Measurements from ENCODE around the gene DICER1.

Gene DICER1

GRCh38 chr14:95065411-95065810 is 91.9 kb downstream of the DICER1 start:
- Histone ChIP-seq H3K36me3 (ENCODE audit: control insufficient read depth in 4 of 4, insufficient read depth in 4 of 4, low read length in 3 of 4) (no peaks in the 10 kb centered on the region), H3K9me3 (ENCODE audit: control extremely low read depth in 1 of 5, control insufficient read depth in 4 of 5, insufficient read depth in 2 of 5, low read depth in 1 of 5, low read length in 4 of 5) (no peaks in the 10 kb centered on the region), H3K27me3 (replicated peaks in 2 of 5; ENCODE audit: control insufficient read depth in 4 of 5, insufficient read depth in 5 of 5, low read length in 4 of 5) (peaks cover 0 to 5% (median 0%) of the 10 kb centered on the region in 5 experiments), H3K4me1 (ENCODE audit: control extremely low read depth in 1 of 4, control insufficient read depth in 4 of 4, insufficient read depth in 4 of 4, low read length in 3 of 4) (no peaks in the 10 kb centered on the region), H3K4me3 (ENCODE audit: control insufficient read depth in 1 of 7, extremely low read depth in 1 of 7, insufficient read depth in 4 of 7, low read depth in 2 of 7, low read length in 6 of 7) (no peak overlapping the region), H3K27ac (ENCODE audit: insufficient read depth in 1 of 2, low read depth in 1 of 2, low read length in 2 of 2, poor library complexity in 1 of 2, severe bottlenecking in 2 of 2) (no peak overlapping the region)
- WGBS (ENCODE audit: insufficient coverage): 88% methylated on average over 1 of the region's 2 CpGs
- ChIA-PET CTCF (interaction anchor here (0.6 kb wide), 2 partner anchors 657 to 789 kb away, joined by 3 read pairs; no protein-coding TSS in a partner anchor), POLR2A (no interaction called here)
- DNase-seq: no peak

GRCh38 chr14:95064734-95065133 is 92.6 kb downstream of the DICER1 start:
- H3K27ac ChIP-seq (ENCODE audit: insufficient read depth in 1 of 2, low read depth in 1 of 2, low read length in 2 of 2, poor library complexity in 1 of 2, severe bottlenecking in 2 of 2): no peak overlapping the region
- no peaks in the 10 kb centered on the region for H3K4me1 ChIP-seq (ENCODE audit: control extremely low read depth in 1 of 4, control insufficient read depth in 4 of 4, insufficient read depth in 4 of 4, low read length in 3 of 4)
- H3K27me3 ChIP-seq (replicated peaks in 2 of 5; ENCODE audit: control insufficient read depth in 4 of 5, insufficient read depth in 5 of 5, low read length in 4 of 5): peaks cover 0 to 5% (median 0%) of the 10 kb centered on the region in 5 experiments
- no peaks in the 10 kb centered on the region for H3K36me3 ChIP-seq (ENCODE audit: control insufficient read depth in 4 of 4, insufficient read depth in 4 of 4, low read length in 3 of 4)
- no peak overlapping the region for H3K4me3 ChIP-seq (ENCODE audit: control insufficient read depth in 1 of 7, extremely low read depth in 1 of 7, insufficient read depth in 4 of 7, low read depth in 2 of 7, low read length in 6 of 7)
- 100% methylated on average over 1 of the region's 2 CpGs for WGBS (ENCODE audit: insufficient coverage)
- H3K9me3 ChIP-seq (ENCODE audit: control extremely low read depth in 1 of 5, control insufficient read depth in 4 of 5, insufficient read depth in 2 of 5, low read depth in 1 of 5, low read length in 4 of 5): no peaks in the 10 kb centered on the region
- ChIA-PET CTCF (interaction anchor here (0.6 kb wide), 1 partner anchor 657 kb away, joined by 3 read pairs; no protein-coding TSS in a partner anchor), POLR2A (no interaction called here)
- no peak for DNase-seq

GRCh38 chr14:95064256-95064655 is 93.1 kb downstream of the DICER1 start:
- POLR2A ChIA-PET: no interaction called here
- CTCF ChIA-PET: no interaction called here

GRCh38 chr14:95063391-95063790 is 93.9 kb downstream of the DICER1 start:
- Histone ChIP-seq H3K9me3 (ENCODE audit: control extremely low read depth in 1 of 5, control insufficient read depth in 4 of 5, insufficient read depth in 2 of 5, low read depth in 1 of 5, low read length in 4 of 5) (no peaks in the 10 kb centered on the region), H3K27ac (ENCODE audit: insufficient read depth in 1 of 2, low read depth in 1 of 2, low read length in 2 of 2, poor library complexity in 1 of 2, severe bottlenecking in 2 of 2) (no peak overlapping the region), H3K4me1 (ENCODE audit: control extremely low read depth in 1 of 4, control insufficient read depth in 4 of 4, insufficient read depth in 4 of 4, low read length in 3 of 4) (no peaks in the 10 kb centered on the region), H3K36me3 (ENCODE audit: control insufficient read depth in 4 of 4, insufficient read depth in 4 of 4, low read length in 3 of 4) (no peaks in the 10 kb centered on the region), H3K27me3 (replicated peaks in 2 of 5; ENCODE audit: control insufficient read depth in 4 of 5, insufficient read depth in 5 of 5, low read length in 4 of 5) (peaks cover 0 to 5% (median 0%) of the 10 kb centered on the region in 5 experiments), H3K4me3 (ENCODE audit: control insufficient read depth in 1 of 7, extremely low read depth in 1 of 7, insufficient read depth in 4 of 7, low read depth in 2 of 7, low read length in 6 of 7) (no peak overlapping the region)
- DNase-seq: no peak
- 59% methylated on average over 5 of the region's 5 CpGs for WGBS (ENCODE audit: insufficient coverage)
- CTCF ChIA-PET: no interaction called here
- POLR2A ChIA-PET: no interaction called here

More at GRCh38 chr14:95064256-95064655, 93.1 kb downstream of the DICER1 start:
- DNase-seq: no peak
- Histone ChIP-seq H3K27ac (ENCODE audit: insufficient read depth in 1 of 2, low read depth in 1 of 2, low read length in 2 of 2, poor library complexity in 1 of 2, severe bottlenecking in 2 of 2) (no peak overlapping the region), H3K36me3 (ENCODE audit: control insufficient read depth in 4 of 4, insufficient read depth in 4 of 4, low read length in 3 of 4) (no peaks in the 10 kb centered on the region), H3K4me3 (ENCODE audit: control insufficient read depth in 1 of 7, extremely low read depth in 1 of 7, insufficient read depth in 4 of 7, low read depth in 2 of 7, low read length in 6 of 7) (no peak overlapping the region), H3K9me3 (ENCODE audit: control extremely low read depth in 1 of 5, control insufficient read depth in 4 of 5, insufficient read depth in 2 of 5, low read depth in 1 of 5, low read length in 4 of 5) (no peaks in the 10 kb centered on the region), H3K4me1 (ENCODE audit: control extremely low read depth in 1 of 4, control insufficient read depth in 4 of 4, insufficient read depth in 4 of 4, low read length in 3 of 4) (no peaks in the 10 kb centered on the region), H3K27me3 (replicated peaks in 2 of 5; ENCODE audit: control insufficient read depth in 4 of 5, insufficient read depth in 5 of 5, low read length in 4 of 5) (peaks cover 0 to 5% (median 0%) of the 10 kb centered on the region in 5 experiments)
- 100% methylated on average over 3 of the region's 6 CpGs for WGBS (ENCODE audit: insufficient coverage)

GRCh38 chr14:95062946-95063345 is 94.4 kb downstream of the DICER1 start:
- ChIA-PET POLR2A (no interaction called here), CTCF (no interaction called here)
- no peak for DNase-seq
- 96% methylated on average over 4 of the region's 5 CpGs for WGBS (ENCODE audit: insufficient coverage)
- H3K27me3 ChIP-seq (replicated peaks in 2 of 5; ENCODE audit: control insufficient read depth in 4 of 5, insufficient read depth in 5 of 5, low read length in 4 of 5): peaks cover 0 to 5% (median 0%) of the 10 kb centered on the region in 5 experiments
- no peaks in the 10 kb centered on the region for H3K9me3 ChIP-seq (ENCODE audit: control extremely low read depth in 1 of 5, control insufficient read depth in 4 of 5, insufficient read depth in 2 of 5, low read depth in 1 of 5, low read length in 4 of 5)
- no peaks in the 10 kb centered on the region for H3K4me1 ChIP-seq (ENCODE audit: control extremely low read depth in 1 of 4, control insufficient read depth in 4 of 4, insufficient read depth in 4 of 4, low read length in 3 of 4)
- H3K27ac ChIP-seq (ENCODE audit: insufficient read depth in 1 of 2, low read depth in 1 of 2, low read length in 2 of 2, poor library complexity in 1 of 2, severe bottlenecking in 2 of 2): no peak overlapping the region
- no peaks in the 10 kb centered on the region for H3K36me3 ChIP-seq (ENCODE audit: control insufficient read depth in 4 of 4, insufficient read depth in 4 of 4, low read length in 3 of 4)
- no peak overlapping the region for H3K4me3 ChIP-seq (ENCODE audit: control insufficient read depth in 1 of 7, extremely low read depth in 1 of 7, insufficient read depth in 4 of 7, low read depth in 2 of 7, low read length in 6 of 7)

- peaks cover 0 to 3% (median 0%) of the 10 kb centered on the region in 5 experiments for H3K27me3 ChIP-seq (replicated peaks in 2 of 5; ENCODE audit: control insufficient read depth in 4 of 5, insufficient read depth in 5 of 5, low read length in 4 of 5)
- H3K27ac ChIP-seq (ENCODE audit: insufficient read depth in 1 of 2, low read depth in 1 of 2, low read length in 2 of 2, poor library complexity in 1 of 2, severe bottlenecking in 2 of 2): no peak overlapping the region
- no peak for DNase-seq
- CTCF ChIA-PET: no interaction called here
- H3K9me3 ChIP-seq (ENCODE audit: control extremely low read depth in 1 of 5, control insufficient read depth in 4 of 5, insufficient read depth in 2 of 5, low read depth in 1 of 5, low read length in 4 of 5): no peaks in the 10 kb centered on the region
- no peaks in the 10 kb centered on the region for H3K4me1 ChIP-seq (ENCODE audit: control extremely low read depth in 1 of 4, control insufficient read depth in 4 of 4, insufficient read depth in 4 of 4, low read length in 3 of 4)
- 93% methylated on average over 4 of the region's 5 CpGs for WGBS (ENCODE audit: insufficient coverage)
- no peaks in the 10 kb centered on the region for H3K36me3 ChIP-seq (ENCODE audit: control insufficient read depth in 4 of 4, insufficient read depth in 4 of 4, low read length in 3 of 4)
- POLR2A ChIA-PET: no interaction called here
- H3K4me3 ChIP-seq (ENCODE audit: control insufficient read depth in 1 of 7, extremely low read depth in 1 of 7, insufficient read depth in 4 of 7, low read depth in 2 of 7, low read length in 6 of 7): no peak overlapping the region
Measured at GRCh38 chr14:95062220-95062619, 95.1 kb downstream of the DICER1 start.

- POLR2A ChIA-PET: no interaction called here
- CTCF ChIA-PET: no interaction called here
- Histone ChIP-seq H3K4me1 (ENCODE audit: control extremely low read depth in 1 of 4, control insufficient read depth in 4 of 4, insufficient read depth in 4 of 4, low read length in 3 of 4) (no peaks in the 10 kb centered on the region), H3K9me3 (ENCODE audit: control extremely low read depth in 1 of 5, control insufficient read depth in 4 of 5, insufficient read depth in 2 of 5, low read depth in 1 of 5, low read length in 4 of 5) (no peaks in the 10 kb centered on the region), H3K27me3 (replicated peaks in 2 of 5; ENCODE audit: control insufficient read depth in 4 of 5, insufficient read depth in 5 of 5, low read length in 4 of 5) (peaks cover 0 to 3% (median 0%) of the 10 kb centered on the region in 5 experiments), H3K36me3 (ENCODE audit: control insufficient read depth in 4 of 4, insufficient read depth in 4 of 4, low read length in 3 of 4) (no peaks in the 10 kb centered on the region), H3K27ac (ENCODE audit: insufficient read depth in 1 of 2, low read depth in 1 of 2, low read length in 2 of 2, poor library complexity in 1 of 2, severe bottlenecking in 2 of 2) (no peak overlapping the region), H3K4me3 (ENCODE audit: control insufficient read depth in 1 of 7, extremely low read depth in 1 of 7, insufficient read depth in 4 of 7, low read depth in 2 of 7, low read length in 6 of 7) (no peak overlapping the region)
- 93% methylated on average over 14 of the region's 14 CpGs for WGBS (ENCODE audit: insufficient coverage)
- no peak for DNase-seq
Measured at GRCh38 chr14:95061317-95062093, 95.8 kb downstream of the DICER1 start.
